ENCODE data around the gene SEZ6L.

SEZ6L gene

GRCh38 chr22:26431261-26431995, 262.2 kb downstream of the SEZ6L start:
- no peak for DNase-seq

DNA sequence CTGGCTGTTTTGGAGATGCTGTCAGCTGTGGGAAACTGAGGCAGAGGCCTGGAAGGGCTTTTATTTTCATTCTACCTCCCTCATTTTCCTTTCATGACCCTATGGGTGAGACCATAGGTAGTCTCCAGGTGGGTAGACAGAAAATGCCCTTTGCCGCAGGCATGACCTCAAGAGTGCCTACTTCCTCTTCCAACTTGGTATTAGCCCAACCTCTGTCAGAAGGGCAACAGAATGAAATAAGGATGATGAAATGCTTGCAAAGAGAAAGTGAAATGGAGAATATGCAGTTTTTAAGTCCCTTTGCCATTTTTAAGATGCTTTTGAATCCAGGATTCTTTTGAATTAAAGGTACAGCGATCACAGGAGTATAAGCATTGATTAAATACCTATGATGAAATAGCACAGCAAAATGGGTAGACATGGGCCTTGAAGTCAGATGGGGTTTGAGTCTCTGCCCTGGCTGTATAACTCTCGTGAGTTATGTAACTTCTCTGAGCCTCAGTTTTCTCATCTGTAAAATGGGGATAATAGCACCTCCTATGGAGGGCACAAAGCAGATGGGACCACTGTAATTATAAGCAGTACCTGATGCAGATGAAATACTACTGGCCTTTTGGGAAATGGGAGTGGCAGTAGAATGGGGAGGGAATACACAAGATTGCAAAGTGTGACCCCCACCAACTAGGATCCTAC, 263.5 kb downstream of the SEZ6L start:
- DNase-seq, result no peak

Measured in stimulated activated CD4-positive, alpha-beta T cell treated with anti-CD3 and anti-CD28 coated beads, Interleukin-4, amount 100 ng/mL, for 24 hours (primary cell).